ENCODE measurements around the gene KASH5.

GRCh38 chr19:49338691-49339300 lies 49.3 kb upstream of the KASH5 start:
- TF ChIP-seq CTCF (IDR thresholded peaks at IDR 0.05; ENCODE audit: low read depth, low read length, poor library complexity, severe bottlenecking) (no peak), EZH2phosphoT487 (IDR thresholded peaks at IDR 0.05; ENCODE audit: borderline replicate concordance, low read length) (no peak)

Measured in DOHH2 (cell line).